B cell (primary cell): ENCODE measurements around the gene COL19A1.

Experiments
- EZH2 ChIP-seq: IDR thresholded peaks from 2 replicates; pipeline ENCODE4 v1.6.1; 2012; ENCODE audit warnings: borderline replicate concordance, low read depth, mild to moderate bottlenecking, moderate library complexity, low read length; ENCODE audit not compliant: insufficient read depth, poor library complexity, severe bottlenecking
- TF ChIP-seq, protein P1 (sequence below): fragments of 200-600 bp; IDR thresholded peaks from one replicate; pipeline ENCODE4 v1.8.0; 2022; ENCODE audit warnings: antibody characterized with exemption, mild to moderate bottlenecking

DNA sequence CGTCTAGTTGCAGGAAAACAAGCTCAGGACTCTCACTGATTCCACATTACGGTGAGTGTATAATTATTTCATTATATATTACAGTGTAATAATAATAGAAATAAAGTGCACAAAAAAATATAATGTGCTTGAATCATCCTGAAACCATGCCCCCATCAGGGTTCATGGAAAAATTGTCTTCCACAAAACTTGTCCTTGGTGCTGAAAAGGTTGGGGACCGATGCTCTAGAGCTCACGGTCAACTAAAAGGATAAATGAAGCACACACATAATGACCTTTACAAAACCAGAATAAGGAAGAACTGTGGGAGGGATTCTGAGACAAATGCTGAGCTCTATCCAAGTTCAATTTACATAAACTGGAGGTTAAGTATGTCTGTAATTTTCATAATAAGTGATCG, 194.3 kb downstream of the COL19A1 start:
- TF ChIP-seq, protein P1, sequence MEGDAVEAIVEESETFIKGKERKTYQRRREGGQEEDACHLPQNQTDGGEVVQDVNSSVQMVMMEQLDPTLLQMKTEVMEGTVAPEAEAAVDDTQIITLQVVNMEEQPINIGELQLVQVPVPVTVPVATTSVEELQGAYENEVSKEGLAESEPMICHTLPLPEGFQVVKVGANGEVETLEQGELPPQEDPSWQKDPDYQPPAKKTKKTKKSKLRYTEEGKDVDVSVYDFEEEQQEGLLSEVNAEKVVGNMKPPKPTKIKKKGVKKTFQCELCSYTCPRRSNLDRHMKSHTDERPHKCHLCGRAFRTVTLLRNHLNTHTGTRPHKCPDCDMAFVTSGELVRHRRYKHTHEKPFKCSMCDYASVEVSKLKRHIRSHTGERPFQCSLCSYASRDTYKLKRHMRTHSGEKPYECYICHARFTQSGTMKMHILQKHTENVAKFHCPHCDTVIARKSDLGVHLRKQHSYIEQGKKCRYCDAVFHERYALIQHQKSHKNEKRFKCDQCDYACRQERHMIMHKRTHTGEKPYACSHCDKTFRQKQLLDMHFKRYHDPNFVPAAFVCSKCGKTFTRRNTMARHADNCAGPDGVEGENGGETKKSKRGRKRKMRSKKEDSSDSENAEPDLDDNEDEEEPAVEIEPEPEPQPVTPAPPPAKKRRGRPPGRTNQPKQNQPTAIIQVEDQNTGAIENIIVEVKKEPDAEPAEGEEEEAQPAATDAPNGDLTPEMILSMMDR = no peak
- no peak for TF ChIP-seq EZH2
